GM19351 (cell line): ENCODE results near the gene AMD1.
"Not testable (repeated sequence)": the region's sequence is repeated elsewhere in the genome, so short reads cannot be mapped to it uniquely, and the experiment has no call there.

Experiments
- ATAC-seq: cut with Tn5 transposase; IDR thresholded peaks from one replicate; pipeline ENCODE4 v1.9.1; 2021; ENCODE audit warnings: mild to moderate bottlenecking, moderate library complexity; ENCODE audit not compliant: unreplicated experiment

AMD1 gene

GRCh38 chr6:110873981-110874879 lies at the start of gene AMD1:
Gene AMD1, plus strand, starts transcription at chr6:110874785. Its CDS starts 321 bp downstream, at chr6:110875106.
- peak; percentile 60 for ATAC-seq

- ATAC-seq: no peak
These were observed 48.1 kb upstream of the AMD1 start for GRCh38 chr6:110826236-110827129.

GRCh38 chr6:110828396-110828795 lies 46.2 kb upstream of the AMD1 start:
- ATAC-seq: no peak

- ATAC-seq: no peak
These were observed 43.2 kb upstream of the AMD1 start for GRCh38 chr6:110831405-110831804.

- ATAC-seq: no peak
These were observed 40.8 kb upstream of the AMD1 start for GRCh38 chr6:110833831-110834230.

GRCh38 chr6:110835751-110836150 lies 38.8 kb upstream of the AMD1 start:
- ATAC-seq: not testable (repeated sequence)

- ATAC-seq: no peak
These were observed 33.3 kb upstream of the AMD1 start for GRCh38 chr6:110841266-110841665.

- ATAC-seq: no peak
These were observed 24.8 kb upstream of the AMD1 start for GRCh38 chr6:110849781-110850180.

- ATAC-seq: no peak
These were observed 21.8 kb upstream of the AMD1 start for GRCh38 chr6:110852773-110853172.

GRCh38 chr6:110853754-110854477 lies 20.7 kb upstream of the AMD1 start:
- ATAC-seq: no peak

- ATAC-seq: no peak
These were observed 18.3 kb upstream of the AMD1 start for GRCh38 chr6:110856296-110856695.

- no peak for ATAC-seq
These were observed 16.6 kb upstream of the AMD1 start for GRCh38 chr6:110858016-110858415.

- ATAC-seq: no peak
These were observed 15.9 kb upstream of the AMD1 start for GRCh38 chr6:110858562-110859214.

GRCh38 chr6:110859335-110859792 lies 15.2 kb upstream of the AMD1 start:
- no peak for ATAC-seq

GRCh38 chr6:110864824-110865223 lies 9.8 kb upstream of the AMD1 start:
- ATAC-seq: no peak

GRCh38 chr6:110874880-110875547 lies 429 bp downstream of the AMD1 start:
- ATAC-seq: no peak

- ATAC-seq: no peak
These were observed 1.1 kb downstream of the AMD1 start for GRCh38 chr6:110875548-110876169.

GRCh38 chr6:110876170-110876773 lies 1.7 kb downstream of the AMD1 start:
- ATAC-seq: peak; percentile 41
